GM19193 (cell line): ENCODE data around the gene NPLOC4.

Source experiments
- POLR2A ChIP-seq: IDR thresholded peaks from 4 replicates; pipeline ENCODE4 v1.6.1; 2011; ENCODE audit not compliant: insufficient read depth, insufficient read length; ENCODE audit errors: extremely low read depth

The NPLOC4 gene

DNA sequence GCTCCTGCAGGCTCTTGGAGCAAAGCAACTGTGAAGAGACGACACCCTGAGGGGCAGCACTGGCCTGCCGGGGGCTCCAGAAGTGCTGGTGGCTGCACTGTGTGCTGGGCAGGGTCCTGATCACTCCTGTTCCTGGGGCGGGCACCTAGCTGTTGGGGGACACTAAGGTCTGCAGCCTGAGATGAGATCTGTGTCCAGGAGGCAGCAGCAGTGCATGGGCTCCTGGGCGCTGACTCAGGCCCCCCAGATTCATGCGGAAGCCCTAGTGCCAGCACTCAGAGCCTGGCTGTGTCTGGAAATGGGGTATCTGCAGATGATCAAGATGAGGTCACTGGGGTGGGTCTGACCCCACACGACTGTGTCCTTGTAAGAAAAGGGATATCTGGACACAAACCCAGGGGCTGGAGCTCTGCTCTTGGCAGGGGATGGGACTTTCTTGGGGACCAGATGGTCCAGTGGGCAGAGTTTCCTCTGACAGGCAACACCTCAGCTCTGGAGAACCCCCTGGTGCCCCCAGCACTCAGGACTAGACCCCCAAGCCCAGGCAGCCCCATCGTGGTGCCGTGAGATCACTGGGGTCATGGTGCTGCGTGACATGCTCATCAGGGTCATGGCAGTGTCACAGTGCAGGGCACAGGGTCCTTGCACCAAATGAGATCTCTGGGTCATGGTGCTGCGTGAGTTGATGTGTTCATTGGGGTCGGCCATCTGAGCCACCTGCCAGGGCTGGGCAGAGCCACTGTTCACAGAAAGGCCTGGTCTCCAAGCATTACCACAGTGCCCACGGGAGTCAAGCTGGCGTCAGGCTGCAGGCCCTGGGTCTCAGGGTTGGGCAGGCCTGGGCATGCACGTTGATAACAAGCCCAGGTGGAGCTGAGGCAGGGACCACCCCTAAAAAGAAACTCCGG, 94.2 kb downstream of the NPLOC4 start:
- no peak for TF ChIP-seq POLR2A

GRCh38 chr17:81541123-81541522, 95.8 kb downstream of the NPLOC4 start:
- TF ChIP-seq POLR2A = no peak

- no peak for TF ChIP-seq POLR2A
These were observed 96.3 kb downstream of the NPLOC4 start for GRCh38 chr17:81540676-81541027.

GRCh38 chr17:81539961-81540675, 96.8 kb downstream of the NPLOC4 start:
- no peak for TF ChIP-seq POLR2A

DNA sequence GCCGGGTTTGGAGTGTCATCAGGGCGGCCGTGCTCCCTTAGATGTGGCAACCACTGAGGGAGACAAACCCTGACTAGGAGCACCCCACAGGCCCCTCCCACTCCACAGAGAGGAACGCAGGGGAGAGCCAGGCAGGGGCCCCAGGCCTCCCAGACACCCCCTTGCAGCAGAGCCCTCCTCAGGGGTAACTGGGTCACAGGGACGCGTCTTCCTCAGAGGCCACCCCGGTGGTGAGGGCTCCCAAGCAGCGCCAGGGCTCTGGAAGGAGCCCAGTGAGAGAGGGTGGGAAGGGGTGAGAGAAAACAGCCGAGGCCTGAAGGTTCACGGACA, 97.4 kb downstream of the NPLOC4 start:
- TF ChIP-seq POLR2A = no peak

GRCh38 chr17:81538651-81539570, 98.0 kb downstream of the NPLOC4 start:
- no peak for TF ChIP-seq POLR2A

DNA sequence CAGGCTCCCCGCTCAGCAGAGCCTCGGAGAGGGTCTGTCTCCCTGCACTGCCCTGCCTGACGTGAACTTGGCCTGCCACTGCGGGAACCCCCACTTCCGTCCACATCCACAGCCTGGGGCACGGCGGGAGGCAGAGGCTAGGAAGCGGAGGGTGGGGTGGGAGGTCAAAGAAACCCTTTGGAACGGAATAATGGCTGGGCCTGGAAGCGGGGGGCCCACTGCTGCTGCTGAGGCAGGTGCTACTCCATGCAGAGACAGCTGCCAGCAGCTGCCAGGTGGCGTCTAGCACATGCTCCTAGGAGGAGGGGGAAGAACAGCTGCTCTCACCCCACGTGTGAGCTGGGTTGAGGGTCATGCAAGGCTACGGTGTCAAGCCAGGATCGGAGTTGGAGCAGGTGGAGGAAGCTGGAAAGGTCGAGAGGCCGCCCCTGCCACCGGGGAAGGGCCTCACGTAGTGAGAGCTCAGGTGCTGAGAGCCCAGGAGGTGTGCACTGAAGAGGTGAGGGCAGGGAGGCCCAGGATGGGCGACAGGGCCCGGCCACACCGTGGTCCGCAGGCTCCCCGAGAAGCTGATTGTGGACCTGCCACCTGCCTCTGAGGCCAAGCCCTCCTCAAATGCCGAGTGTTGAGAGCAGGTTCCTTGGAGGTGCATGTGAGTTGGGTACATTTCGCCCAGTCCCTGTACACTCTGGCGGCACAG, 98.9 kb downstream of the NPLOC4 start:
- no peak for TF ChIP-seq POLR2A

DNA sequence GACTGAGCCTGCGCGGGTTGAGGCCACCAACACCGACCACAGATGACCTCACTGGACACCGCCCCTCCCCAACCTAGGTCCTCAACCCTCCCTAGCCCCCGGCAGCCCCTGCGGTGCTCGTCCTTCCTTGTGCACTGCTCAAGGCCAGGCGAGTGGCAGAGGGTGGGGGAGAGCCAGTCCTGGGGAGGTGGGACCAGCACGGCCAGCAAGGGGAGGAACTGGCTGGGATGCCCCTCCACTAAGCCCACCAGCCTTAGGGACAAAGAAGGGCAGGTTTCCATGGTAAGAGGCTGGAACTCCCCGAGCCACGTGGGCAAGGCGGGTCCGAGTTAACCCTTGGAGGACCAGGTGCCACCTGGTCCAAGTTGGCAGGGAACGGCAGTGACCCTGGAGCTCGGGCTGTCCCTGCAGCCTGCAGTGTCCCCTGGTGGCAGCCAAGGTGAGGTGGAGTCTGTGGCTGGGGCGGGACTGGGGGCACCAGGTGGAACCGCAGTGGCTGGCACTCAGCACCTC, 99.5 kb downstream of the NPLOC4 start:
- no peak for TF ChIP-seq POLR2A

DNA sequence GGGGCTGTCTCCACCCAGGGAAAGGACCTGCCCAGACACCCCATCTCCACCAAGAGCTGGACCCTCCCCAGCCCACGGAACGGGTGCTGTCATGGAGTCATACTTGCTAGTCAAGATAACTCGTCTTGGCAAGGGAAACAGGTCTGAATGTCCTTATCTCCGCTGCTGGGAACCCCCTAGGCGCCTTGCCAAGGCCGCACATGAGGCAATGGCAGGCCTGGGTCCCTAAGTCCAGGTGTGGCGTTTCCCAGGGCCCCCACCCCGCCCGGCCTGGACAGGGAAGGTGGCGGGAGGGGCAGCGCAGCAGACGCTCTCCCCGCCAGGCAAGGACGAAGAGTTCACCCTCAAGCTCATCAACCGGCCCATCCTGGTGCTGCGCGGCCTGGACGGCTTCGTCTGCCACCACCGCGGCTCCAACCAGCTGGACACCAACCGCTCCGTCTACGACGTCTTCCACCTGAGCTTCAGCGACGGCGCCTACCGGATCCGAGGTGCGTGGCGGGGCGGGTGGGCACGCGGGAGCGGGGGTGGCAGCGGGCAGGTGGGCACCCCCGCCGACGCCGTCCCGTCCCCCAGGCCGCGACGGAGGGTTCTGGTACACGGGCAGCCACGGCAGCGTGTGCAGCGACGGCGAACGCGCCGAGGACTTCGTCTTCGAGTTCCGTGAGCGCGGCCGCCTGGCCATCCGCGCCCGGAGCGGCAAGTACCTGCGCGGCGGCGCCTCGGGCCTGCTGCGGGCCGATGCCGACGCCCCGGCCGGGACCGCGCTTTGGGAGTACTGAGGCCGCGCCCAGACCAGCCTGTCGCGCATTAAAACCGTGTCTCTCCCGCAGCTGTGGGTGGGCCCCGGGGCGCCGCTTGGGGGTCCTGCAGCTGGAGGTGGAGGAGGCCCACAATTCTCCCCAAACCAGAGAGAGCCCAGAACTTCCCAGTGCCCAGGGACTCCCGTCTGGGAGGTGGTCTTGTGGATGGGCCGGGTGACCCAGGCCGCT, 100.3 kb downstream of the NPLOC4 start:
- TF ChIP-seq POLR2A = no peak

GRCh38 chr17:81535480-81536298, 101.2 kb downstream of the NPLOC4 start:
- no peak for TF ChIP-seq POLR2A

DNA sequence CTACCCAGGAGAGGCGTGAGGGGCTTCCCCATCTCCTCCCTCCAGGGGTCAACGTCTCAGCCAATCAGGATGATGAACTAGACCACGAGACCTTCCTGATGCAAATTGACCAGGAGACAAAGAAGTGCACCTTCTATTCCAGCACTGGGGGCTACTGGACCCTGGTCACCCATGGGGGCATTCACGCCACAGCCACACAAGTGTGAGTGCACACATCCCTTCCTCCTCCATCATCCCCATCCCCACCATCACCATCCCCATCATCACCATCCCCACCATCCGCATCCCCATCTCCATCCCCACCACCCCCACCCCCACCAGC, 101.9 kb downstream of the NPLOC4 start:
- TF ChIP-seq POLR2A = no peak

DNA sequence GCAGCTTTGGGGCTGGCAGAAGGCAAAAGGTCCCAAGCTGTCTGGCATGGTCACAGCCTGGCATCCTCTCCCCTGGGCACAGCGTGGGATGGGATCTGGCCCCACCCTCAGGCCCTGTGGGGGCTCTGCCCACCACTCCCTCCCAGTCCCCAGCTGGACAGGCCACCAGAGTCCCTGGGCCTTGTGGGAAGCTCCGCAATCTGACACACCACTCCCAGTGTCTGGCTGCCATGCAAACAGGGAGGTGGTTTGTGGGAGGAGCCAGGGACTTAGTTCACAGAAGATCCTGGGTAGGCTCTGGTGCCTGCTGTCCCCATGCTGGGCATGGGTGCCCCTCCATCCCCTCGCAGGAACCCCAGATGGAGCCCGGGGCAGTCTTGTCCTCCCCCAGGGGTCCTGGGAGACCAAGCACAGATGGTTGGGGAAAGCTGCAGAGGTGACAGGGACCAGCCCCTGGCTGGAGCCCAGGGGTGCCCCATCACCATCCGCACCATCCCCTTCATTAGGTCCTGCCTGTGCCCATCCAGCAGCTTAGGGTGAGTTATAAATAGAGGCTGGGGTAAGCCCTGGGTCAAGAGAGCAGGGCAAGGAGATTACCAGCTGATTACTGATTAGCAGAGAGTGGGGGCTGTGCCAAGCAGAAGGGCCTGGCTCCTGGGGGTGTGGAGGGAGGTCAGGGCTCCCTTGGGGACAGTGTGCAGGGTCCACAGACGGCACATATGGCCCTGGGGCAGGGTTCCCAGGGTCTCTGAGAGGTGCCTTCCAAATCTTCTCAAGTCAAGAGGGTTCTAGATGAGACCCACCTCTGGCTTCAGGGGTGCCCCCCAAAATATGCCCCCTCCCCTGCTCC, 102.5 kb downstream of the NPLOC4 start:
- no peak for TF ChIP-seq POLR2A
